Omental fat pad (tissue), 4 donors: ENCODE results near the gene SESN3. TPM values are rescaled to one million over a fixed set of nuclear protein-coding genes. Genes with fewer than 3 reads are reported as not detected.
"Not testable (repeated sequence)": the region's sequence is repeated elsewhere in the genome, so short reads cannot be mapped to it uniquely, and the experiment has no call there.

ENCODE experiments used
- ATAC-seq: fragments of 150-250 bp; one replicate; pipeline ENCODE4 v1.9.1; 2016; ENCODE audit warnings: mild to moderate bottlenecking, moderate library complexity; ENCODE audit not compliant: low FRiP score
- DNase-seq: peaks from one replicate; pipeline ENCODE4 v3.0.0-alpha.2; 2019; ENCODE audit warnings: low spot score
- CTCF ChIP-seq, 3 donors: fragments of 450-650 bp; IDR thresholded peaks; one replicate each; pipeline ENCODE4 v1.5.1; 2016 to 2017; ENCODE audit warnings: antibody characterized with exemption in 3 of 3, mild to moderate bottlenecking in 3 of 3, moderate library complexity in 2 of 3
- total RNA-seq, 4 donors: library from RNA; depleted of rRNA; stranded (reverse); fragments of >200 nt; gene quantifications; one replicate each; pipeline ENCODE4 v1.1.0, GENCODE V29; 2016

SESN3 gene
- total RNA-seq, 4 donors from 2014 or later = 11.3 to 27.2 (median 19.4) TPM

DNA sequence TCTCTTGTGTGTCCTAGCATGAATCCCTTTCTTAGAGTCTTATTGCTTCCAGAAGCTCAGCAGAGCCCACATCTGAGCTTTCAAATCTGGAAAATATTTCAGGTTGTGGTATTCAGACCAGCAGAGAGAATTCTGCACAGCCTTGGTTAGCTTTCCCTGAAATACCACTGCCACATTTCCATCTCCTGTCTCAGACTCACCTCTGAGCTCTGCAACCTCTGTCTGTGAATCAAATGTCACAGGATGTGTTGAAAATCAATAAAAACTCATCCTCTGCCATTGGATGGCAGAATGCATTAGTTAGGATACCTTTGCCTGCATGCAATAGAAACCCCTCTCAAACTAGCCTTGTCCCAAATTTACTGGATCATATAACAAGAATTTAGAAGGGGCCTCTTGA is 93.7 kb downstream of the SESN3 start:
- ATAC-seq = no peak
- no peak for DNase-seq

DNA sequence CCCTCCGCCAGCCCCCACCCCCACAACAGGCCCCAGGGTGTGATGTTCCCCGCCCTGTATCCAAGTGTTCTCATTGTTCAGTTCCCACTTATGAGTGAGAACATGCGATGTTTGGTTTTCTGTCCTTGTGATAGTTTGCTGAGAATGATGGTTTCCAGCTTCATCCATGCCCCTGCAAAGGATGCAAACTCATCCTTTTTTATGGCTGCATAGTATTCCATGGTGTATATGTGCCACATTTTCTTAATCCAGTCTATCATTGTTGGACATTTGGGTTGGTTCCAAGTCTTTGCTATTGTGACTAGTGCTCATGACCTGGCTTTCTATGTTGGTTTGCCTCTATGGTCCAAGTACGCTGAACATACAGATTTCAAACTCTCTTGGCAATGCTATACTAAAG is 94.3 kb downstream of the SESN3 start:
- ATAC-seq, DNase-seq: not testable (repeated sequence)

More for the DNA sequence above, 93.7 kb downstream of the SESN3 start:
- no peak for TF ChIP-seq CTCF (IDR thresholded peaks at IDR 0.05)

DNA sequence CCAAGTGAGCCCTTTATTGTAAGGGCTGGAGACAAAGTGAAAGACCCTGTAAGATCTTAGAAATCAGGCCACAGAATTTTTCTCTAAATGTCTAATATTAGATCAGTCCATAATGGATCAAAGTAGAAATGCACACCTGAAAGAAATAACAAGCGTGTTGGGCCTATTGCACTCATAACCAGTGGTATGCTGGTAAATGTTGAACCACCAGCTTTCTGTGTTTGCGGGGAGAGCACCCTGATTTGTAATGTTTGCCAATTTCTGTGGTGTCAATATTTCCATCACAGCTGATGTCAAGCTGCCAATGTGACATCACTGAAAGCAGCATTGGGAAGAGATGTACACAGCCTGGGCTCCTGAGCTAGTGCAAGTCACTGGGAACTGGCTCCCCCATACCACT is 95.1 kb downstream of the SESN3 start:
- no peak for ATAC-seq
- DNase-seq = no peak
- no peak for TF ChIP-seq CTCF (IDR thresholded peaks at IDR 0.05)

- no peak for TF ChIP-seq CTCF (IDR thresholded peaks at IDR 0.05)
- ATAC-seq (no peak), DNase-seq (no peak)
Observed at GRCh38 chr11:95135155-95135554, 95.8 kb downstream of the SESN3 start.

GRCh38 chr11:95134491-95134890 is 96.5 kb downstream of the SESN3 start:
- no peak for TF ChIP-seq CTCF (IDR thresholded peaks at IDR 0.05)
- peak; percentile 92 for ATAC-seq

DNA sequence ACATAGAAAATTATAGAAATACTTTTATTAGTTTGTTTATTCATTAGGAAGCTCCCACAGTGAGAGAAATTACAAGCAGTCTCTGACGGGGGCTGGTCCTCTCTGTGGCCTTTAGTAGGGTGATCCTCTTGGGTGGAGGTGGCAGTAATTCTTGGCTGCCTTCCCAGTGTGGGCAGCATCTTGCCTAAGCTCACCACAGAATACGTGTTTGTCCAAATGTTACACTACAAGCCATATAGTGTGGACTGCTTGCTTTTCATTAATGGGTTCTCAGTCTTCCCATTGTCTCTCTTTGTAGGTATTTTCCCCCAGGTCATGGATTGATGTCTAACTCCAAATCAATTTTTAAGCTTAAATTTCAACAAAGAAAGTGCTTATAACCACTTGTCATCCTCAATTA is 98.0 kb downstream of the SESN3 start:
- DNase-seq (no peak), ATAC-seq (no peak)
- TF ChIP-seq CTCF (IDR thresholded peaks at IDR 0.05) = no peak

More at GRCh38 chr11:95134491-95134890, 96.5 kb downstream of the SESN3 start:
- no peak for DNase-seq

- TF ChIP-seq CTCF (IDR thresholded peaks at IDR 0.05) = no peak
- DNase-seq (no peak), ATAC-seq (no peak)
Observed at GRCh38 chr11:95128602-95129001, 102.4 kb downstream of the SESN3 start.

- ATAC-seq = no peak
- no peak for DNase-seq
- no peak for TF ChIP-seq CTCF (IDR thresholded peaks at IDR 0.05)
Observed at GRCh38 chr11:95123556-95123955, 107.4 kb downstream of the SESN3 start.
